AG04449 (cell line): Measurements from ENCODE around the gene ADGRL2.
"Not testable (repeated sequence)": the region's sequence is repeated elsewhere in the genome, so short reads cannot be mapped to it uniquely, and the experiment has no call there.

ENCODE experiments used
- CTCF ChIA-PET: fragments of 350-600 bp; formaldehyde crosslinking; extraction: SDS; loops from one replicate; lab custom pipeline; 2021; ENCODE audit warnings: antibody characterized with exemption; lab: Yijun Ruan, JAX
- POLR2A ChIA-PET: fragments of 400-600, 350-600 bp; formaldehyde crosslinking; extraction: SDS; loops from one replicate; lab custom pipeline; 2020; ENCODE audit warnings: antibody characterized with exemption, inconsistent platforms; lab: Yijun Ruan, JAX
- DNase-seq: peaks from one replicate; pipeline ENCODE4 v3.0.0-alpha.2; 2010; ENCODE audit warnings: low read depth, low spot score
- H3K4me3 ChIP-seq: 2 replicates; pipeline ENCODE4 v1.5.1; 2011; ENCODE audit warnings: low read depth, mild to moderate bottlenecking, control low read depth, low read length
- CTCF ChIP-seq: IDR thresholded peaks from one replicate; pipeline ENCODE4 v1.5.1; 2011; ENCODE audit warnings: mild to moderate bottlenecking, moderate library complexity, low read length, control low read depth, inconsistent platforms; ENCODE audit not compliant: insufficient read depth; ENCODE audit errors: missing control alignments

Gene ADGRL2

GRCh38 chr1:81869307-81869706 is 68.6 kb downstream of the ADGRL2 start:
- CTCF ChIA-PET: no interaction called here
- DNase-seq: no peak
- no peak for TF ChIP-seq CTCF
- POLR2A ChIA-PET: no interaction called here
- H3K4me3 ChIP-seq: no peak overlapping the region

GRCh38 chr1:81871091-81871490 is 70.4 kb downstream of the ADGRL2 start:
- POLR2A ChIA-PET, H3K4me3 ChIP-seq, DNase-seq, CTCF ChIA-PET: not testable (repeated sequence)

GRCh38 chr1:81873946-81874345 is 73.2 kb downstream of the ADGRL2 start:
- H3K4me3 ChIP-seq: no peak overlapping the region
- DNase-seq: no peak
- no peak for TF ChIP-seq CTCF
- ChIA-PET POLR2A (no interaction called here), CTCF (no interaction called here)

GRCh38 chr1:81874461-81874860 is 73.7 kb downstream of the ADGRL2 start:
- POLR2A ChIA-PET: no interaction called here
- no peak for TF ChIP-seq CTCF
- CTCF ChIA-PET: no interaction called here
- no peak overlapping the region for H3K4me3 ChIP-seq
- DNase-seq: no peak

- ChIA-PET CTCF (no interaction called here), POLR2A (no interaction called here)
- H3K4me3 ChIP-seq: no peak overlapping the region
- no peak for DNase-seq
- no peak for TF ChIP-seq CTCF
Measured at GRCh38 chr1:81874940-81875339, 74.2 kb downstream of the ADGRL2 start.

- TF ChIP-seq CTCF: no peak
- CTCF ChIA-PET: no interaction called here
Measured at GRCh38 chr1:81876901-81877733, 76.4 kb downstream of the ADGRL2 start.

GRCh38 chr1:81877940-81878339 is 77.2 kb downstream of the ADGRL2 start:
- POLR2A ChIA-PET: no interaction called here
- DNase-seq: no peak
- CTCF ChIA-PET: no interaction called here
- no peak overlapping the region for H3K4me3 ChIP-seq
- no peak for TF ChIP-seq CTCF

More at GRCh38 chr1:81876901-81877733, 76.4 kb downstream of the ADGRL2 start:
- no peak overlapping the region for H3K4me3 ChIP-seq
- DNase-seq: no peak
- POLR2A ChIA-PET: no interaction called here
